Urothelium cell line (cell line): Measurements from ENCODE around the gene AIG1.

Source experiments
- DNase-seq: peaks from one replicate; pipeline ENCODE4 v3.0.0; 2011; ENCODE audit warnings: low spot score, mixed read lengths
- FAIRE-seq: peaks from 2 replicates; lab custom pipeline; 2011; peaks lifted over from hg19 to GRCh38; lab: Jason Lieb, UNC

AIG1 gene

GRCh38 chr6:143260857-143261256 is 200.2 kb downstream of the AIG1 start:
- no peak for DNase-seq
- no peak for FAIRE-seq

GRCh38 chr6:143261899-143262436 is 201.3 kb downstream of the AIG1 start:
- no peak for DNase-seq
- no peak for FAIRE-seq

- FAIRE-seq (no peak), DNase-seq (no peak)
Measured at GRCh38 chr6:143262859-143263258, 202.2 kb downstream of the AIG1 start.

- FAIRE-seq: no peak
- DNase-seq: no peak
Measured at GRCh38 chr6:143264379-143264778, 203.7 kb downstream of the AIG1 start.

GRCh38 chr6:143264986-143265764 is 204.5 kb downstream of the AIG1 start:
- DNase-seq (no peak), FAIRE-seq (no peak)

- FAIRE-seq: no peak
Measured at GRCh38 chr6:143267760-143268159, 207.1 kb downstream of the AIG1 start.

GRCh38 chr6:143268439-143268838 is 207.8 kb downstream of the AIG1 start:
- no peak for FAIRE-seq

More at GRCh38 chr6:143267760-143268159, 207.1 kb downstream of the AIG1 start:
- DNase-seq: no peak

GRCh38 chr6:143270026-143270425 is 209.3 kb downstream of the AIG1 start:
- DNase-seq (no peak), FAIRE-seq (no peak)

More at GRCh38 chr6:143268439-143268838, 207.8 kb downstream of the AIG1 start:
- no peak for DNase-seq

- FAIRE-seq: no peak
- DNase-seq: no peak
Measured at GRCh38 chr6:143271024-143271423, 210.3 kb downstream of the AIG1 start.

- DNase-seq: no peak
- FAIRE-seq: no peak
Measured at GRCh38 chr6:143276436-143276835, 215.7 kb downstream of the AIG1 start.

GRCh38 chr6:143279385-143279784 is 218.7 kb downstream of the AIG1 start:
- FAIRE-seq (no peak), DNase-seq (peak; percentile 51)

GRCh38 chr6:143283887-143284645 is 223.4 kb downstream of the AIG1 start:
- no peak for FAIRE-seq

GRCh38 chr6:143286251-143286795 is 225.6 kb downstream of the AIG1 start:
- DNase-seq: no peak
- no peak for FAIRE-seq

More at GRCh38 chr6:143283887-143284645, 223.4 kb downstream of the AIG1 start:
- no peak for DNase-seq

GRCh38 chr6:143288923-143289322 is 228.2 kb downstream of the AIG1 start:
- DNase-seq (no peak), FAIRE-seq (no peak)

- DNase-seq: no peak
- FAIRE-seq: no peak
Measured at GRCh38 chr6:143290206-143290605, 229.5 kb downstream of the AIG1 start.

GRCh38 chr6:143293523-143293922 is 232.8 kb downstream of the AIG1 start:
- DNase-seq (no peak), FAIRE-seq (no peak)

- FAIRE-seq (no peak), DNase-seq (no peak)
Measured at GRCh38 chr6:143294265-143294860, 233.7 kb downstream of the AIG1 start.

- DNase-seq (no peak), FAIRE-seq (no peak)
Measured at GRCh38 chr6:143295932-143296331, 235.2 kb downstream of the AIG1 start.

- no peak for DNase-seq
- no peak for FAIRE-seq
Measured at GRCh38 chr6:143298071-143298470, 237.4 kb downstream of the AIG1 start.

- no peak for FAIRE-seq
Measured at GRCh38 chr6:143299253-143300166, 238.8 kb downstream of the AIG1 start.

More at GRCh38 chr6:143299253-143300166, 238.8 kb downstream of the AIG1 start:
- DNase-seq: no peak
